Mammary microvascular endothelial cell (primary cell): ENCODE results near the gene APOBR. TPM values are rescaled to one million over a fixed set of nuclear protein-coding genes. Genes with fewer than 3 reads are reported as not detected.

ENCODE experiments used
- total RNA-seq: library from RNA; depleted of rRNA; stranded (reverse); fragments of >200 nt; gene quantifications from 2 replicates; pipeline ENCODE4 v1.2.3, GENCODE V29; 2015

APOBR gene, protein sequence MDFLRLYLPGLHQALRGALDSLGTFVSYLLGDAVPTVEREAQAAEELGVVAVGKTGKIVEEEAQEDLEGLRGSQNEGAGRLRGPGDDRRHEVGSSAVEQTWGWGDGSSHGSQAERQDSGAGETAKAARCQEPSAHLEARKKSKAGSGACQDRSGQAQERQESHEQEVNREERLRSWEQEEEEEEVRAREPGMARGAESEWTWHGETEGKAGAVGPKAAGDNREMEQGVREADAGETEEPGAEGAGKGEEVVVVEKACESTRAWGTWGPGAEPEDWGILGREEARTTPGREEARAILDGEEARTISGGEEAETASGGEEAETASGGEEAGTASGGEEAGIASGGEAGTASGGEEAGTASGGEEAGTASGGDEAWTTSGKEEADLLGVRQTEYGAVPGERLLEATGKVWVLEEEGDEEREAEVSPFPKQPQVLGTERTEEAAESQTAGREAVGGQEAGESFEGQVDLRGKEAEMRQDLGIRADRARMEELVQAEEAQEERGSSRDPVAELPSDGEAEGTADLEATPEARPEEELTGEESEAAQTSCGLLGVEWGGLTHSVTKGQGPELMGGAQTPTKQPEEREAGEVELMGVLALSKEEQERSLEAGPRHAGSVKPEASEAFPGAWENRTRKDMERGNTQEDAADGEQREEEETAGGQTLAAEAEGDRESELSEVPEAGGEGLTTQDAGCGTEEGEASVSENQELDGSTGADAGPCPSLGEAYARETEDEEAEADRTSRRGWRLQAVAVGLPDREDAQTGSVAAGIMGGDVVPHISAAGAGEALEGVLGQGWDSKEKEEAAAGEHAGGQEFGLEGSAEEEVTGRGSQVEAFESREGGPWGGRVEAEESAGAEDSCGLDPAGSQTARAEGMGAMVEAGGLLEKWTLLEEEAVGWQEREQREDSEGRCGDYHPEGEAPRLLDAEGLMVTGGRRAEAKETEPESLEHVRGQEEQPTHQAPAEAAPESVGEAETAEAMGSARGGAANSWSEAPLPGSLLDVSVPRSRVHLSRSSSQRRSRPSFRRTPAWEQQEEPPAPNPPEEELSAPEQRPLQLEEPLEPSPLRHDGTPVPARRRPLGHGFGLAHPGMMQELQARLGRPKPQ
- total RNA-seq, result not detected in 2 replicates

DNA sequence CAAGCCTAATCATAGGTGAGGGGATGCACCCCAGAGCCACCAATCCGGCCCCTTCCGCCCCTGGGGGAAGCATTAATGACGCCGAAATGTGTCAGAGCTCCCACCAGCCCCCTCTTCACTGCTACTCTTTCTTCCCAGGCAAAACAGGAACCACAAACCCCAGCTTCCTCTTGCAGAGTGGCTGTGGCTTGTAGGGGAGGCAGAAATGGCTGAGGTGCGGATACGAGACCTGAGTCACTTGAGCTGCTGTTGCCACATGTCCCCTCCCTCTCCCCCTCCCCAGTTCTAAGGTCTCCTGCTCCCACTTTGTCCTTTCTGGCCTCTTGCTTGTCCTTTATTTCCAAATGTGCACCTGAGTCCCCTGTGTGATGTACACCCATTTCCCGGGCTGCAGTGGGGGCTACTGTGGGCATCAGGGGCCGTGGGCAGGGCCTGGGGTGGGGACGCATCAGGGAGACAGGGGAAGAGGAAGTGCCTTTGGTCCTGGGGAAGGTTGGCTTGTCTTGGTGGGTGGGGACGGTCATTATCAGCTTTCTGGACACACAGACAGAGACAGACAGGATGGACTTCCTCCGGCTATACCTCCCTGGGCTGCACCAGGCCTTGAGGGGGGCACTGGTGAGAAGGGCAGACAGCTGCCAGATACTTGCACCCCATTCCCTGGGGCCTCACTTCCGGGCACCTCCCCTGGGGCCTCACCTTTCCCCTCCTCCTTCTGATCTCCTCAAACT, at the start of gene APOBR:
APOBR (plus strand) TSS at position 523 of the 731 bp plus-strand sequence; CDS start at position 562, 39 bp downstream.

DNA sequence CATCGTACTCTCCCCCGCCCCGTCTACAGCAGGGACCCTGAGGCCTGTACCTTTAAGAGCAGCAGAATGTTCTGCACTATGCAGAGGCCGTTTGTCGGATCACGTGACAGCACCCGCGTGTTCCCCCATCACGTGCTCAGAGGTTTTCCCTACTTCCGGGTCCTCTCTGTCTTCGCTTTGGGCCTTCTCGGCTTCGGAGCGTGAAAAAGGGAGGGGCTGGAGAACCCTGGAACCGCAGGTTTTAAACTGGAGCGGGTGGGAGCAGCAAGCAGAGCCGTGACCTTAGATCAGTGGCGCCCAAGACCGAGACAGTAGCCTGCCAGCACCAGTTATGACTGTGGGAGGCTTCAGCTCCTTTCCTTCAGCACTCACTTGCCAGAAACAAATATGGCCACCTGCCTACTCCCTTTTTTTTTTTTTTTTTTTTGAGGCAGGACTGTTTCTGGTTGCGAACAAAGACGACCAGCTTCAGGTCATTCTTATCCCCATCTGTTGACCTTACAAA, 2.4 kb upstream of the APOBR start, which contains the start of gene CLN3:
CLN3 (minus strand) TSS at position 105 of the 505 bp plus-strand sequence. CDS start 315 bp downstream, outside the sequence.

DNA sequence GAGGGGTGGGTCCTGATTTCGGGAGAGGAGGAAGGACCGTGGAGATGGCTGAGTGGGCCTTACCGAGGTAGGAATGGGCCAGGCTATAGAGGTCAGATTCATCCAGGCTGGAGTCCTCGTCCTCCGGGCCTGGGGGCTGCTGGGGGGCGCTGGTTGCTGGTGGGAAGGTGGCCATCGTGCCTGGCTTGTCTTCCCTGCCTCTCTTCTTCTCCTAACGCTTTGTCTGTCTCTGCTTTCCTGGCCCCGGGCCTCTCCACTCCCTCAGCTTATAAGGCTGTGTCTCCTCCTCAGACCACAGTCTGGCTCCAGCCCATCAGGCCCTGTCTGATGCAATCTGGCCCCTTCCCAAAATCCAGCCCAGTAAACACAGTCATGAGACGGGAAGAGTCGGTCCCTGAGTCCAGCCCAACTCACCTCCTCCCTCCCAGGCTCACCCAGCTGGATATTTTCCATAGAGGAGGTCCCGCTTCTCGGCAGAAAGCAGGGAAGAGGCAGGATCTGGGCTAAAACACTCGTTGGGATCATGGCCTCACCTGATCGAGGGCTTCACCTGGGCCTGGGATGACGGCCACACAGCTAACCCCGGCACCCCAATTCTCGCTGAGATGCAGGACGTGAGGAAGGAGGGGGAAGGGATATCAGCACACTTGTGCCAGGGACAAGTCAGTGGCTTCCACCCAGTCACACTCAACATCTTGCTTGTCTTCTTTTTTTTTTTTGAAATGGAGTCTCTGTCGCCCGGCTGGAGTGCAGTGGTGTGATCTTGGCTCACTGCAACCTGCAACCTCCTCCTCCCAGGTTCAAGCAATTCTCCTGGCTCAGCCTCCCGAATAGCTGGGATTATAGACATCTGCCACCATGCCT, 44.5 kb downstream of the APOBR start, which contains the start of gene NUPR1:
NUPR1 (minus strand) TSS at position 242 of the 864 bp plus-strand sequence; CDS start at position 175, 67 bp downstream.

Other genes with a start within 250 kb of the APOBR start
- 0.10 TPM in 1 of 2 replicates, not detected in the other for gene SBK1, start 202.1 kb upstream of the APOBR start, total RNA-seq
- 0.20 TPM in 1 of 2 replicates, not detected in the other for gene NPIPB6, start 131.1 kb upstream of the APOBR start, total RNA-seq
- 75.4 and 111 TPM in 2 replicates for gene EIF3CL, start 90.8 kb upstream of the APOBR start, total RNA-seq
- not detected in 2 replicates for gene NPIPB7, start 22.3 kb upstream of the APOBR start, total RNA-seq
- 19.6 and 29.8 TPM in 2 replicates for gene CLN3, start 2.6 kb upstream of the APOBR start, total RNA-seq
- gene IL27, start 12.2 kb downstream of the APOBR start, total RNA-seq, result not detected in 2 replicates
- gene NUPR1, start 44.3 kb downstream of the APOBR start, total RNA-seq, result 12.5 and 13.5 TPM in 2 replicates
- 9.5 and 11.6 TPM in 2 replicates for gene SGF29, start 59.3 kb downstream of the APOBR start, total RNA-seq
- not detected in 2 replicates for gene SULT1A2, start 102.4 kb downstream of the APOBR start, total RNA-seq
- 4.7 and 6.5 TPM in 2 replicates for gene SULT1A1, start 115.4 kb downstream of the APOBR start, total RNA-seq
- not detected in 2 replicates for gene NPIPB8, start 143.4 kb downstream of the APOBR start, total RNA-seq
- 153 and 209 TPM in 2 replicates for gene EIF3C, start 216.8 kb downstream of the APOBR start, total RNA-seq